ENCODE results near the gene OTOP2. TPM values are rescaled to one million over a fixed set of nuclear protein-coding genes. Genes with fewer than 3 reads are reported as not detected.
A peak's percentile ranks its signal among the peaks of the same experiment; 100 is the strongest.

Gene OTOP2
- total and polyA plus RNA-seq, 9 of the 15 experiments (the other 6 are each of a cell fraction or from before 2014, with no cell fraction given): 0.04 to 0.36 (median 0.14) TPM; not detected in 1

DNA sequence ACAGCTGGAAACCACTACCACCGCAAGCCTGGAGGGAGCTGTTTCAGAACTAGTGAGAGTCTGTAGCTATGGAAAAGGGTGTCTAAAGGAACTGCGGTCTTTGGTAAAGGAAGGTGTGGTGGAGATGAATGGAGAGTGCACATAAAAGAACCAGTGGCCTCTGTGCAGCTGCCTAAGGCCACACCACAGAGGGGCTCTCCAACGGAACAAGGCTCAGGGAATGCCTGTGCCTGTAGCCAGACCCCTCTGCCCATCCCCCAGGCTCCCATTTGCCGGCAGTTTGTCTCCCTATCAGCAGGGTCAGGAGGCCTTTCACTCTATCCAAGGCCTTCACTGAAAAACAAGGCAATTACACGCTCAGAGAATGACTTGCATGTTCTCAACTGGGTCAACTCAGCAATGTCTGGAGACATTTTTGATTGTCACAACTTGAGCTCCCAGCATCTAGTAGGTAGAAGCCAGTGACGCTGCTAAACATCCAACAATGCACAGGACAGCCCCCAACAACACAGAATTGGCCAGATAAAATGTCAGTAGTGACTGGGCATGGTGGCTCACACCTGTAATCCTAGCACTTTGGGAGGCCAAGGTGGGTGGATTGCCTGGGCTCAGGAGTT is 48.0 kb upstream of the OTOP2 start (continued):
- TF ChIP-seq, protein P1, sequence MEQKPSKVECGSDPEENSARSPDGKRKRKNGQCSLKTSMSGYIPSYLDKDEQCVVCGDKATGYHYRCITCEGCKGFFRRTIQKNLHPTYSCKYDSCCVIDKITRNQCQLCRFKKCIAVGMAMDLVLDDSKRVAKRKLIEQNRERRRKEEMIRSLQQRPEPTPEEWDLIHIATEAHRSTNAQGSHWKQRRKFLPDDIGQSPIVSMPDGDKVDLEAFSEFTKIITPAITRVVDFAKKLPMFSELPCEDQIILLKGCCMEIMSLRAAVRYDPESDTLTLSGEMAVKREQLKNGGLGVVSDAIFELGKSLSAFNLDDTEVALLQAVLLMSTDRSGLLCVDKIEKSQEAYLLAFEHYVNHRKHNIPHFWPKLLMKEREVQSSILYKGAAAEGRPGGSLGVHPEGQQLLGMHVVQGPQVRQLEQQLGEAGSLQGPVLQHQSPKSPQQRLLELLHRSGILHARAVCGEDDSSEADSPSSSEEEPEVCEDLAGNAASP (IDR thresholded peaks at IDR 0.05): no peak
- TF ChIP-seq, protein P2, sequence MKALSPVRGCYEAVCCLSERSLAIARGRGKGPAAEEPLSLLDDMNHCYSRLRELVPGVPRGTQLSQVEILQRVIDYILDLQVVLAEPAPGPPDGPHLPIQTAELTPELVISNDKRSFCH (CRISPR knock-in tag; IDR thresholded peaks at IDR 0.05): 0 out of 2 replicates have a peak, but pooled peaks have one; percentile 48
- TF ChIP-seq, protein P2 (tag; IDR thresholded peaks at IDR 0.05): peak; percentile 79; the same call in 1 of the 2 replicates
- TF ChIP-seq CHD2 (IDR thresholded peaks at IDR 0.05; ENCODE audit: low read depth, low read length) (peak; percentile 71), XRCC4 (IDR thresholded peaks at IDR 0.05; ENCODE audit: extremely low read depth, insufficient read depth, insufficient read length) (no peak), BACH1 (tag; IDR thresholded peaks at IDR 0.05) (peak; percentile 85), NFYB (IDR thresholded peaks at IDR 0.05; ENCODE audit: extremely low read depth, insufficient read length) (no peak), KAT7 (CRISPR knock-in tag; IDR thresholded peaks at IDR 0.05; ENCODE audit: borderline replicate concordance) (no peak), FOXJ2 (tag; IDR thresholded peaks at IDR 0.05) (no peak), HLTF (IDR thresholded peaks at IDR 0.05) (no peak), PPARD (CRISPR knock-in tag; IDR thresholded peaks at IDR 0.05) (no peak)
- TF ChIP-seq, protein P3, sequence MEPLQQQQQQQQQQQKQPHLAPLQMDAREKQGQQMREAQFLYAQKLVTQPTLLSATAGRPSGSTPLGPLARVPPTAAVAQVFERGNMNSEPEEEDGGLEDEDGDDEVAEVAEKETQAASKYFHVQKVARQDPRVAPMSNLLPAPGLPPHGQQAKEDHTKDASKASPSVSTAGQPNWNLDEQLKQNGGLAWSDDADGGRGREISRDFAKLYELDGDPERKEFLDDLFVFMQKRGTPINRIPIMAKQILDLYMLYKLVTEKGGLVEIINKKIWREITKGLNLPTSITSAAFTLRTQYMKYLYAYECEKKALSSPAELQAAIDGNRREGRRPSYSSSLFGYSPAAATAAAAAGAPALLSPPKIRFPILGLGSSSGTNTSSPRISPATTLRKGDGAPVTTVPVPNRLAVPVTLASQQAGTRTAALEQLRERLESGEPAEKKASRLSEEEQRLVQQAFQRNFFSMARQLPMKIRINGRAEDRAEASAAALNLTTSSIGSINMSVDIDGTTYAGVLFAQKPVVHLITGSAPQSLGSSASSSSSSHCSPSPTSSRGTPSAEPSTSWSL (CRISPR knock-in tag; IDR thresholded peaks at IDR 0.05; ENCODE audit: borderline replicate concordance): no peak
- TF ChIP-seq, protein P4, sequence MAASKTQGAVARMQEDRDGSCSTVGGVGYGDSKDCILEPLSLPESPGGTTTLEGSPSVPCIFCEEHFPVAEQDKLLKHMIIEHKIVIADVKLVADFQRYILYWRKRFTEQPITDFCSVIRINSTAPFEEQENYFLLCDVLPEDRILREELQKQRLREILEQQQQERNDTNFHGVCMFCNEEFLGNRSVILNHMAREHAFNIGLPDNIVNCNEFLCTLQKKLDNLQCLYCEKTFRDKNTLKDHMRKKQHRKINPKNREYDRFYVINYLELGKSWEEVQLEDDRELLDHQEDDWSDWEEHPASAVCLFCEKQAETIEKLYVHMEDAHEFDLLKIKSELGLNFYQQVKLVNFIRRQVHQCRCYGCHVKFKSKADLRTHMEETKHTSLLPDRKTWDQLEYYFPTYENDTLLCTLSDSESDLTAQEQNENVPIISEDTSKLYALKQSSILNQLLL (CRISPR knock-in tag; IDR thresholded peaks at IDR 0.05; ENCODE audit: borderline replicate concordance): no peak
- TF ChIP-seq, protein P5, sequence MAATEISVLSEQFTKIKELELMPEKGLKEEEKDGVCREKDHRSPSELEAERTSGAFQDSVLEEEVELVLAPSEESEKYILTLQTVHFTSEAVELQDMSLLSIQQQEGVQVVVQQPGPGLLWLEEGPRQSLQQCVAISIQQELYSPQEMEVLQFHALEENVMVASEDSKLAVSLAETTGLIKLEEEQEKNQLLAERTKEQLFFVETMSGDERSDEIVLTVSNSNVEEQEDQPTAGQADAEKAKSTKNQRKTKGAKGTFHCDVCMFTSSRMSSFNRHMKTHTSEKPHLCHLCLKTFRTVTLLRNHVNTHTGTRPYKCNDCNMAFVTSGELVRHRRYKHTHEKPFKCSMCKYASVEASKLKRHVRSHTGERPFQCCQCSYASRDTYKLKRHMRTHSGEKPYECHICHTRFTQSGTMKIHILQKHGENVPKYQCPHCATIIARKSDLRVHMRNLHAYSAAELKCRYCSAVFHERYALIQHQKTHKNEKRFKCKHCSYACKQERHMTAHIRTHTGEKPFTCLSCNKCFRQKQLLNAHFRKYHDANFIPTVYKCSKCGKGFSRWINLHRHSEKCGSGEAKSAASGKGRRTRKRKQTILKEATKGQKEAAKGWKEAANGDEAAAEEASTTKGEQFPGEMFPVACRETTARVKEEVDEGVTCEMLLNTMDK (IDR thresholded peaks at IDR 0.05; ENCODE audit: borderline replicate concordance, insufficient read depth, low read depth, low read length, poor library complexity, severe bottlenecking): no peak
- TF ChIP-seq, protein P6, sequence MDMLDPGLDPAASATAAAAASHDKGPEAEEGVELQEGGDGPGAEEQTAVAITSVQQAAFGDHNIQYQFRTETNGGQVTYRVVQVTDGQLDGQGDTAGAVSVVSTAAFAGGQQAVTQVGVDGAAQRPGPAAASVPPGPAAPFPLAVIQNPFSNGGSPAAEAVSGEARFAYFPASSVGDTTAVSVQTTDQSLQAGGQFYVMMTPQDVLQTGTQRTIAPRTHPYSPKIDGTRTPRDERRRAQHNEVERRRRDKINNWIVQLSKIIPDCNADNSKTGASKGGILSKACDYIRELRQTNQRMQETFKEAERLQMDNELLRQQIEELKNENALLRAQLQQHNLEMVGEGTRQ (CRISPR knock-in tag; IDR thresholded peaks at IDR 0.05): no peak
- TF ChIP-seq, protein P7, sequence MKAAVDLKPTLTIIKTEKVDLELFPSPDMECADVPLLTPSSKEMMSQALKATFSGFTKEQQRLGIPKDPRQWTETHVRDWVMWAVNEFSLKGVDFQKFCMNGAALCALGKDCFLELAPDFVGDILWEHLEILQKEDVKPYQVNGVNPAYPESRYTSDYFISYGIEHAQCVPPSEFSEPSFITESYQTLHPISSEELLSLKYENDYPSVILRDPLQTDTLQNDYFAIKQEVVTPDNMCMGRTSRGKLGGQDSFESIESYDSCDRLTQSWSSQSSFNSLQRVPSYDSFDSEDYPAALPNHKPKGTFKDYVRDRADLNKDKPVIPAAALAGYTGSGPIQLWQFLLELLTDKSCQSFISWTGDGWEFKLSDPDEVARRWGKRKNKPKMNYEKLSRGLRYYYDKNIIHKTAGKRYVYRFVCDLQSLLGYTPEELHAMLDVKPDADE (conservative IDR thresholded peaks at IDR 0.05; ENCODE audit: control insufficient read depth, low read depth, low read length): no peak
- TF ChIP-seq, protein P8, sequence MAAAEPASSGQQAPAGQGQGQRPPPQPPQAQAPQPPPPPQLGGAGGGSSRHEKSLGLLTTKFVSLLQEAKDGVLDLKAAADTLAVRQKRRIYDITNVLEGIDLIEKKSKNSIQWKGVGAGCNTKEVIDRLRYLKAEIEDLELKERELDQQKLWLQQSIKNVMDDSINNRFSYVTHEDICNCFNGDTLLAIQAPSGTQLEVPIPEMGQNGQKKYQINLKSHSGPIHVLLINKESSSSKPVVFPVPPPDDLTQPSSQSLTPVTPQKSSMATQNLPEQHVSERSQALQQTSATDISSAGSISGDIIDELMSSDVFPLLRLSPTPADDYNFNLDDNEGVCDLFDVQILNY (CRISPR knock-in tag; IDR thresholded peaks at IDR 0.05): no peak
